GM10847 (cell line): Measurements from ENCODE around the gene FRMD4B.

Experiments used
- POLR2A ChIP-seq: IDR thresholded peaks from 2 replicates; pipeline ENCODE4 v1.6.1; 2011; ENCODE audit not compliant: insufficient read length; ENCODE audit errors: extremely low read depth

Gene FRMD4B

DNA sequence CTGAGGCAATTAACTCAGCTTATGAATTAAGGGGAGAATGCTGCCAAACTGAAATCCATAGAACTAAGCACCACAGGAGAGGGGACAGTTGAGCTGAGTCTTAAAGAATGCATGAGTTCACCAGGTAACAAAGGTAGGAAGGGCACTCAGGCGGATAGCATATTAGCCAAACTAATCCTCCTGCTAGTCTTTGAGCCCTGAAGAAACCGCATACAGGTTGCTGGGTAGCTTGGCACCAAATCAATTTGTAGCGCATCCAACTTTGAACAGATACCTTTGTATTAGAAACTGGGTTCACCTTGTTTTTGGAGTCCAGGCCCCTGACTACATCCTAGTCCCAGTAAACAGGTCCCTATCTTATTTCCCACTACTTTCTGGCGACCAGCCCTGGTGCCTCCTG, 93.7 kb downstream of the FRMD4B start:
- TF ChIP-seq POLR2A: no peak

DNA sequence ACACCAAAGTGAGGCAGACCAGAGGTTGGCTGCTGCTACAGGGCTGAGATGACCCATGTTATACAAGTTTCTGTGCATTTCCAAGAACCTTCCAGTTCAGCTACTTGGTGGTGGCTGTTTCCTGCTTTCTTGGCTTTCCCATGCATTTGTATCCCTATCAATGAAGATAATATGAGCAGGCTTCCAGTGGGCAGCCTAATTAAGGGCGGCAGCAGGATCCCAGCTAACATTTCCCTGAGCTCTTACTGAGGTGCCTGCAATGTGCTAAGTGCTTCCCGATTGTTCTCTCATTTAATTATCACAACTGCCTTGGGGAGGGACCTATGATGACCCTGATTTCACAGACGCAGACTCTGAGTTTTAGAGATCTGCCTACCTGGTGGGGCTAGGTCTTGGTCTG, 95.5 kb downstream of the FRMD4B start:
- no peak for TF ChIP-seq POLR2A

DNA sequence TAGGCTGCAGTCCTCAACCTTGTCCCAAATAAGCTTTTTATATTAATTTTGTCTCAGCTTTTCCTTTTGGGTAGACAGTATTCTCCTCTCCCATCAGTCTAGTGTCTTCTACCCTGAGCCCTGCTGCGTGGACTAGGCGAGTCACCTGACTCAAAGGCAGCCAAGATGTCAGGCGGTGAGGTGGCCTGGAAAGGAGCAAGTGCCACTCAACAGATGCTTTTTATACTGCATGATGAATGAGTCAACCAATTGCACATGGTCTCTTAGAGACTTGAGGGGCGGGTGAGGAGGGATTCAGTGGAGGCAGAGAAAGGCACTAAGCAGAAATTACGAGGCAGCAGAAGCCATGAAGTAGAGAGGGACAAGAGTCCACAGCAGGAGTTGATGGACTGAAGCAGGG, 95.9 kb downstream of the FRMD4B start:
- TF ChIP-seq POLR2A: no peak

DNA sequence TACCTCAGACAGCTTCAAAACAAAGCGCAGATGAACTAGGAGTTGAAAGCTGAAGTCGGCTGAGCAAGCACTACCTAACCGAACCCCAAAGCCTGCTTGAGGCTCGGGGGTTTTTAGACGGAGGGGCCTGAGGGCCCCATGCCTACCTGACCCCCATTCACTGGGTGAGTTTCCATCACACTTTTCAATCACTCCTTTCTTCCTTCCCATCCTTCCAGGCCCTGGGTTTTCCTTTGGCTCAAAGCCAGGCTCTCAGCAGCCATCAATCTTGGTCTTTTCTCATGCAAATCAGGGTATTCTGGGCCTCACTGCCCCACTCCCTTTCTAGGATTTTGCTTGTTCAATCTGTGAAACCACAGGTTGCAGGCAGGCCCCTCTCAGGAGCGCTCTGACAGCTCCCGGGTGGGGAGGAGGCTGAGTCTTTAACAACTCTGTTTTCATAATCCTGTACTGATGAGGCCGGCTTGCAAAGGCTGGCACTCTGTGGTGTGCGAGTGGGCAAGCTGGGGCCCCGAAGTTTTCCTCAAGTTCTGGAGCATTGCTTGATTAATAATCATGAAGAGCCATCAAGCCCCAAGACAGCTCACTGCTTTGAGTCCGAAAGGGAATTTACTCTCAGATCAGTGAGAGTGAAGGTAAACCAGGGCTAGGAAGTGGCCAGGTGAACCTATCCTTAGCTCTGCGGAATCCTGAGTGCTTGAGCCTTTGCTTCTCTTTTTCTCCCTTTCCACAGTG, 97.6 kb downstream of the FRMD4B start:
- TF ChIP-seq POLR2A: no peak

DNA sequence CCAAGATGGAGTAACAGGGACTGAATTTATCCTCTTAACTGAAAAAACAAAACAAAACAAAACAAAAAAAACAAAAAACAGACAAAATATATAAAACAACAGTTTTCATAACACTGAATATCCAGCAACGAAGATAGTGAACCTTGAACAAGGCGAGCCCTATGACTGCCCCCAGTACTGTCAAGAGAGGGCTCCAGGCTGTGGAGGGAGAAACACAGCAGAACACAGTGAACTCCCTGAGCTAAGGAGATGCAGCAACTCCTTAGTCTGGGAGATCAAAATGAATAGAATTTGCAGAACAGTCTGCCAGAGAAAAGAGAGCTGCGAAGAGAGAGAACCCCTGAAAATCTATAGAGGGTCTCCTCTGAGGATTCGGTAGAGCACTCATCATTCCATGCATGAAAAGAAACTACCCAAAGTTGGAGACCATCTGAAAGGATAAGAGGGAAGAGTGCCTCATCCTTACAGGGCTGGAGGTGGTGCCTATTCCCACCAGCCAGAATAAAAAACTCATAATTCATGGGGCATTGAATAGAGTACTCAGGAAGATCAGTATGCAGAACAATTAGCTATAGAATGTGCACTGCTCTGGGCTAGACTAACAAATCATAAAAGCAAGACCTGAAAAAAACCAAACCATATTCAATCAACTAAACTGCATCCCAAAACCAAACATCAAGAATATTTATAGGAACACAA, 101.8 kb downstream of the FRMD4B start:
- TF ChIP-seq POLR2A: no peak

DNA sequence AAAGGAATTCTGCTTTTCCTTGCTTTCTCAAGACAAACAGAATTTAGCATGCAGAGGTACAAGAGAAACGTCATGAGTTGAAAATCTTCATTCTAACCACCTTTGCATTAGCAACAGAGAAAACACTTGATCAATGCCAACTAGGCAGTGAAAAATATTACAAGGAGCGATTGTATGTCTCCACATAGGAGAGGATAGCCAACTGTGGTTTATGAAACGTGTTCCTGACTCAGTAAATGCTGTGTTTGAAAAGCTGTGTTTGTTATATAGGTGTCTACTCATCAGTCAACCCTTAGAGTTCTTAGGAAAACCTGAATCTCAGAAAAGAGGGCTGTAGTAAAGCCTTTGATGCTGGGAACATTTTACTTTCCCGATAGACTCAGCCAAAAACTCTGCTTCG, 102.4 kb downstream of the FRMD4B start:
- no peak for TF ChIP-seq POLR2A

DNA sequence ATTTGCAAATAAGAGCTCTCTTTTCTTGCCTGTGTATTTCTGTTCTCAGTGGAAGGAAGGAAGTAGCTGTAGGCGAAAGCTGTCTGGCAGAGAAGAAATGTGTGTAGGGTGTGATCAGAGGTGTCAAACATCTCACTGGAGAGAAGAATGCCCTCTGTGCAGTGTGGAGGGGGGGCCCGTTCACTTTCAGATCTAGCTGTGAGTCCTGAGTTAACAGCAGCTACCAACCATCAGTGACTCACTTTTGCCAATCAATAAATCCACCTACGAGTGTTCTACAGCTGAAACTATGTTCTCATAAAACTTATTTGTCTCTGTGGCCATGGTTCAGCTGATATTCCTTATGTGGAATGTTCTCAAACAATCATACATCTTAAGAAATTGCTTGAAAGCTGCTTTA, 103.7 kb downstream of the FRMD4B start:
- no peak for TF ChIP-seq POLR2A

DNA sequence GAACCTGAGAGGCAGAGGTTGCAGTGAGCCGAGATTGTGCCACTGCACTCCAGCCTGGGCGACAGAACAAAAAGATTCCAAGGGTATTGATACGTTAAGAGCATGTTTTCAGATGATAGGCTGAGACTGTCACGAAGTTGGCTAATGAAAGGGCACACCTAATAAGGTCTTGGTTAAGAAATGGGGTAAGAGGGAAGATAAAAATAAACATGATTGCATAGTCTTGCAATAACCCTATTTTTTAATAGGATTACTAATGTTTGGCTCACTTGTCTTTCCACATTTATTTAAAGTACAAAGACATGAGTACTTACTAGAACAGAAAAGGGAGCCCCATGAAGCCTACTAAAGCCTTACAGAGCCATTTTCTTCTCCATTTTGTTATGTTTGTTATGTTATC, 109.0 kb downstream of the FRMD4B start:
- TF ChIP-seq POLR2A: no peak

DNA sequence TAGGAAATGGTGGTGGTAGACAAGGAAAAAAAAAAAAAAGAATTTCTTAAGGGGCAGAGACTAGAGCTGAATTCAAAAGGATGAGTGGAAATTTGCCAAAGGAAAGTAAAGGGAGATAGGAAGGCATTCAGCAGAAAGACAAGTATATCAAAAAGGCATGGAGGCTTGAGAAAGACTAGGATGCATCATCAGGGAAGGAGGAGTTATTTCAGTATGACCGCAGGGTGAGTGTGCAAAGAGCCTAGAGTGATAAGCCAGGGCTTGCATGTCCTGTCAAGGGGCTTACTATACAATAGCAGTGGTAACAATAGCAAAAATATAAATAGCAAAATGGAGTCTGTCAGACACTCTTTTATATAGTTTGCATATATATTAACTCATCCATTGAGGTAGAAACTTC, 112.0 kb downstream of the FRMD4B start:
- no peak for TF ChIP-seq POLR2A

DNA sequence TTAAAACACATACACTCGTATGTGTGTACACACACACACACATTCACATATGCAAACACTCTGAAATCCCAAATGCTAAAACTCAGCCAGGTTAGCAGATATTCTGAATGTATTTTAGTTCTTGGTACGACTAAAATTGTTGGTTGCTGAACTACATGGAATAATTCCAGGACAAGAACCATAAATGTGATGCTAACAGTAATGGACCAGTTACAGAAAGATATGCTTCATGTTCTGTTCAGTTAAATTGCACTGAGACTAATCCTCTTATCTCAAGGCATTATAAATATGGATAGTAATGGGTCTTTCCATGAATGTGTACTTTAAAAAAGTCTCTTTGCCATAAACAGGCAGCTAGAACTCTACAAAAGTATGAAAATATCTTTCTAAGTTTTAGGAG, 113.3 kb downstream of the FRMD4B start:
- no peak for TF ChIP-seq POLR2A

DNA sequence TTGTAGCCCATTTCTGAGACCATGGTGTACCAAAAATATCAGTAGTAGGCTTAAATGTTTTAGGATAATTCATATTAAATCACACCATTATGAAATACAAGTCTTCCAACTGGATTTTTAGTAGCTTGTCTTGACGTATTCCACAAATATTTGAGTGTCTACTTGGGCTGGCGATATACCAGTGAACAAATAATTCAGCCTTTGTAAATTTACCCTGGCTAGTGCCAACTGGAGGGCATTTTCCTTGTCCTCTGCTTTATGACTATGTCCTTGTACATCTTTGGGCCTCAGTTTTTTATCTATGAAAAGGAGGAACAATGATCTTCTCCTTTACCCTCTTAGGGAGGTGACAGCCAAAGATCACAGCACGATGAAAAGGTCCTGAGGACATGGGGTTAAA, 114.8 kb downstream of the FRMD4B start:
- TF ChIP-seq POLR2A: no peak

DNA sequence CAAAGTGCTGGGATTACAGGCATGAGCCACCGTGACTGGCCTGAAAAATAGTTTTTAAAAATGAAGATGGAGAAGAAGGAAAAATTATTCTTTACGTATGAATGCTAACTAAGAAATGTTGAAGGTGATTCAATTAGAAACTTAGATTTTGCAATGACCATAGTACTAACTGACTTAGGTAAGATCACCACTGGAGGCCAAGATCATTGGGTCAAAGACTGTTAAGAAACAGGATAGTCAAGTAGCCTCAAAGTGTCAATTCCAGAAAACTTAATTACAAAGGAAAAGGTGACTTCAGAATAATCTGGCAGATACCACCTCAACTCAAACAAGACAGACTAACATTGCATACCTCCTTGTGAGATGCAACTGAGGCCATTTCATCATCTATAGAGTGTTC, 119.3 kb downstream of the FRMD4B start:
- TF ChIP-seq POLR2A: no peak

DNA sequence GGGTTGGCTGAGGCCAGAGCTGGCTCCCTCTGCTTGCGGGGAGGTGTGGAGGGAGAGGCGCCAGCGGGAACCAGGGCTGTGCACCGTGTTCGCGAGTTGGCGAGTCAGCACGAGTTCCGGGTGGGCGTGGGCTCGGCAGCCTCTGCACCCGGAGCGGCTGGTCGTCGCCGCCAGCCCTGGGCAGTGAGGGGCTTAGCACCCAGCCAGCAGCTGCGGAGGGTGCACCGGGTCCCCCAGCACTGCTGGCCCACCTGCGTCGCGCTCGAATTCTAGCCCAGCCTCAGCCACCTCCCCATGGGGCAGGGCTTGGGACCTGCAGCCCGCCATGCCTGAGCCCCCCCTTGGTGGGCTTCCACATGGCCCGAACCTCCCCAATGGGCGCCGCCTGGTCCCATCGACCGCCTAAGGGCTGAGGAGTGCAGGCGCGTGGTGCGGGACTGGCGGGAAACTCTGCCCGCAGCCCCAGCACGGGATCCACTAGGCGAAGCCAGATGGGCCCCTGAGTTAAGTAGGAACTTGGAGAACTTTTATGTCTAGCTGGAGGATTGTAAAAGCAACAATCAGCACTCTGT, 125.6 kb downstream of the FRMD4B start:
- TF ChIP-seq POLR2A: no peak

DNA sequence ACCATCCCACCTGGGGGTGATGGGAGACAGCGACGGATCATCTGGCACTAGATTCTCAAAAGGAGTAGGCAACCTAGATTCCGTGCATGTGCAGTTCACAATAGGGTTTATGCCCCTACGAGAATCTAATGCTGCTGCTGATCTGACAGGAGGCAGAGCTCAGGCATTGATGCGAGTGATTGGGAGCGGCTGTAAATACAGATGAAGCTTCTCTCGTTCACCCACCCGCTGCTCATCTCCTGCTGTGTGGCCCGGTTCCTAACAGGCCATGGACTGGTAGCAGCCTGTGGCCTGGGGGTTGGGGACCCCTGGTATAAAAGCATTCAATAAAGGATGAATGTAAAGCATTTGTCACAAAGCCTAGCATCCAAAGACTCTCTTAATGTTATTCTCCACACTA, 126.8 kb downstream of the FRMD4B start:
- no peak for TF ChIP-seq POLR2A

DNA sequence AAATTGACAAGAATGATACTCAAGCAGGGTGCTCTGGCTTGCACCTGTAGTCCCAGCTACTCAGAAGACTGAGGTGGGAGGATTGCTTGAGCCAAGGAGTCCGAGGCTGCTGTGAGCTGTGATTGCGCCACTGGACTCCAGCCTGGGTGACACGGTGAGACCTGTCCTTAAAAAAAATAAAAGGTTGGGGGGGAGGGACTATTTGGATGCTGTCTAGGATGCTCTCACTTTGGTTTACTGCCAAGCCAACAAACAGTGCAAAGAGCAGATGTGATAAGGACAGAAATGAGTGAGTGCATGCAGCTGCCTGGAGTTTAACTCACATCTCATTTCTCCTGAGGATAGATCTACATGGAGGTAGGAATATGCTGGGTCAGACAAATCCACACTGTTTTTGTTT, 130.0 kb downstream of the FRMD4B start:
- no peak for TF ChIP-seq POLR2A

DNA sequence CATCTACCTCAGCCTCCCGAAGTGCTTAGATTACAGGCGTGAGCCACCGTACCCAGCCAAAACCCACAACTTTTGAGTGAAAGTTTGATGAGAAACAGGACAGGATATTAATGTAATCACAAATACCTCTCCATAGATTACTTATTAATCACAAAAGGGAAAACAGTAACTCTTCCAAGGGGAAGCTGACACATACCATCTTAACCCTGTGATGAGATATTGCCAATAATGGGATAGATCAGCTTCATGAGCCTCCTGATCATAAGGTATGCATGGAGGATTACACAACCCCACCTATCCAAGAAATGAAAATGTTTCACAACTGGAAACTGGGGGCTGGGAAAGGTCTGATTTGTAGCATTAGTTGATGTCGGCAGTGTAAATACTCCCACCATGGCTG, 131.5 kb downstream of the FRMD4B start:
- TF ChIP-seq POLR2A: no peak
